Middle frontal gyrus (tissue), 1 donor: ENCODE data around the gene CCDC197.

Experiments
- DNase-seq: peaks from one replicate; pipeline ENCODE4 v3.0.0-alpha.2; 2015; ENCODE audit warnings: low spot score; ENCODE audit errors: extremely low spot score

CCDC197 gene

DNA sequence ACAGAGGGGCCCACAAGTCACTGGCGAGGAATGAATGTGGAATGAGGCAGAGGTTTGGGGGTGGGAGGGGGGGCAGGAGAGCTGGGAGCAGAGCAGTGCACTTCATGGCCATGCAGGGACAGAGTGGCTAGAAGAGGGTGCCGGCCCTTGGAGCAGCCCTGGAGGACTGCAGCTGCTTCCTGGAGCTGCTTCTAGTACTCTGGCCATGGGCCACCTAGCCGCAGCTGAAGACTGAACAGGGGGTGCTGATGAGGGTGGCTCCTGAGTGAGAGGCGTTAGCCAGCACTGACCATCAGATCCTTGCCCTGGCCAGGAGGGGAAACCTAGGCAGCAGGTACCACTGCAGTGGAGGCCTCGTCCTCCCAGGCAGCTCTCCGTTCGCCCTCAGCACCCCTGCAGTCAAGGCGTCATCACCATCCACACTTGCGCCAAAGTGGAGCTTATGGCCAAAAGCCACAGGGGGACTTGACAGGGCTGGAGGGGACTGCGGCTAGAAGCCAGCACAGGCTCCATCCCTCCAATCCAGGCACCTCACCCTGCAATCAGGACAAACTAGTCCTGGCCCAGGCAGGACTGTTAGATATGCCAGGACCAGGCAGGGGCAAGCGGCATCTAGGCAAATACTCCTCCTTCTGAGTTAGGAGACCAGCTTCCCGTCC lies 45.5 kb downstream of the CCDC197 start:
- DNase-seq = no peak

DNA sequence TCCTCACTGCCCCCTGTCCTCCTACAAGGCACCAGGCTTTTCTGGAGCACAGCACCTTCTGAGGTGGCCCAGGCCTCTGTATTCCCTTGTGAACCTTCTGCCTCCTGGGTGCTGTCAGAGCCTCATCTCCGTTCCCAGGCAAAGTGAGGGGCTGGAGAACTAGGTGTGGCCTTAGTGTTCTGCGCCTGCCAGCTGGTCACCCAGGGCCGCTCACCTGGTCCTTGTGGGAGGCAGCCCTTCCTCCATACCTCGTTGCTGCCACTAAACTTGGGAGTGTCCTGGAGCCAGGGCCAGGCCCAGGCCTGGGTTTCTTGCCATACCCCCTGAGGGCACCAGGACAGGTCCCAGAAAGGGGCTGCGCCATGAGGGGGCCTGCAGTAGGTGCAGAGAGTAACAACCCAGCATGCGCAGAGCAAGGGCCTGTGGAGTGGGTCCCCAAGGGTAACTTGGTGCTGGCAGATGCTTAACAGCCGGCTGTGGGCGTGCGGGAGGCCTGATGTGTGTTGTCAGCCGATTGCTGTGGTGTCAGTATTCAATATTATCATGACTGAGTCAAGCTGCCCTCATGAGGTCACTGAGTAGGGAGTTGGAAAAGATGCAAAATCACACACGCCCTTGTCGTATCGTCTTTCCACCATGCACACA lies 46.1 kb downstream of the CCDC197 start:
- DNase-seq = no peak

DNA sequence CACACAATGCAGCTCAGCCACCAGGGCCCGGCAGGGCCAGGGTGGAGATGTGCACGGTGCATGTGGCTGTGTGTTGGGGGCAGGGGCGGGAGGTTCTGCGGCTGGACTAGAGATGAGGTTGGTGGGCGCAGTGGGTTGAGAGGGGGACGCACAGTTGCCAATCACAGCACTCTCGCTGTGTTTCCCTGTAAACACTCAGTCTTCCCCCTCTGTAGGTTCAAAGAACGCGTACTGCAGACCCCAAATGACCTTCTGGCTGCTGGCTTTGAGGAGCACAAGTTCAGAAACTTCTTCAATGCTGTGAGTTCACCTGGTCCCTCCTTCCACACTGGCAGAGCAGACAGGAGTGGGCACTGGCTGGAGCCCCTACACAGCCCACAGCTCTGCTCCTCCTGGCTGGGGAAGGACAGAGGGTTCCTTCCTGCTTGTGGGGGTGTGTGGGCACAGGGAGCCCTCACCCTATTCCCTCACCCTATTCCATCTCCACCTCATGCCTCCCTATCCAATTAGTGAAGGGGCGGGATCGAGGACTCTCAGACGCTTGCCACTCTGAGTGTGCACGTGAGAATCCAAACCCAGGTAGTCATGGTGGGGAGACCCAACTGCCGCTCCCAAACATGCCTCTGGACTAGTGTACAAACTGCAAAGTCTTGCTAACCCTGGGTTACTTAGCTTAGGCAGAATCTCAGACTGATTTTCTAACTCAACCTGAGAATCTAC lies 46.8 kb downstream of the CCDC197 start:
- no peak for DNase-seq

DNA sequence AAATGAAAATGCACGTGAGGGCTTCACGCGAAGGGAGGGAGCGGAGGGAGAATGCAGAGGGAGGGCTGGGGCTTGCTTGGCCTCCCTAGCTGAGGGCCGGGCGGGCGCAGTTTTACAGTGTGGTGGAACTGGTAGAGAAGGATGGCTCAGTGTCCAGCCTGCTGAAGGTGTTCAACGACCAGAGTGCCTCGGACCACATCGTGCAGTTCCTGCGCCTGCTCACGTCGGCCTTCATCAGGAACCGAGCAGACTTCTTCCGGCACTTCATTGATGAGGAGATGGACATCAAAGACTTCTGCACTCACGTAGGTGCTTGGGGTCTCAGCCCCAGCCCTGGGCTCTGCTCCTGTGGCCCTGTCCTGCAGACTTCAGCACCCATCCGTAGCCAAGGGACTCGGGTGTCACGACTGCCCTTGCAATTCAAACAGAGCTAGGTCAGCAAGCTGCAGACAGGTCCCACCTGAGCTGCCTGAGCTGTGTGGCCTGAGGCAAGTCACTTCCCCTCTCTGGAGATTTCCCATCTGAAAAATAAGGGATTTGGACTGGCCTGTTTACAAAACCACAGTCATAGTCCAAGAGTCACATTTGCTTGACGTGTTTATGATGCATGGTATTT lies 47.5 kb downstream of the CCDC197 start:
- no peak for DNase-seq

DNA sequence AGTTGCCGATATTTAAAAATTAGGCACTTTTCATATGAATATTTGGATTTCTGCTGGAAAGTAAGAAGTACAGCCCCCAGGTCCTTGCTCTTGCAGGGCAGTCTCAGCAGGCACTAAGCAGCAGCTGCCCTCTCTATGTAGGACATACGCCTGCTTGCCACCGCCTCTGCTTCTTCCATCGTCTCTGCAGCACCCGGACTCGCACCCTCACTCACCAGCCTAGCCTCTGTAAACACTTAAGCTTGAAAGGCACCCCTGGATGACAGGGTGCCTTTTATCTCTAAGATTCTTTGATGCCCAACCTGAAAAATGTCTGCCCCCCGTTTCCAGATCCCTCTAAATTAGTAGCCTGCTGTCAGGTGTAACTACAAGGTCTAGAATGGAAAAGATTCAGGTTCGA lies 48.0 kb downstream of the CCDC197 start:
- DNase-seq = no peak

DNA sequence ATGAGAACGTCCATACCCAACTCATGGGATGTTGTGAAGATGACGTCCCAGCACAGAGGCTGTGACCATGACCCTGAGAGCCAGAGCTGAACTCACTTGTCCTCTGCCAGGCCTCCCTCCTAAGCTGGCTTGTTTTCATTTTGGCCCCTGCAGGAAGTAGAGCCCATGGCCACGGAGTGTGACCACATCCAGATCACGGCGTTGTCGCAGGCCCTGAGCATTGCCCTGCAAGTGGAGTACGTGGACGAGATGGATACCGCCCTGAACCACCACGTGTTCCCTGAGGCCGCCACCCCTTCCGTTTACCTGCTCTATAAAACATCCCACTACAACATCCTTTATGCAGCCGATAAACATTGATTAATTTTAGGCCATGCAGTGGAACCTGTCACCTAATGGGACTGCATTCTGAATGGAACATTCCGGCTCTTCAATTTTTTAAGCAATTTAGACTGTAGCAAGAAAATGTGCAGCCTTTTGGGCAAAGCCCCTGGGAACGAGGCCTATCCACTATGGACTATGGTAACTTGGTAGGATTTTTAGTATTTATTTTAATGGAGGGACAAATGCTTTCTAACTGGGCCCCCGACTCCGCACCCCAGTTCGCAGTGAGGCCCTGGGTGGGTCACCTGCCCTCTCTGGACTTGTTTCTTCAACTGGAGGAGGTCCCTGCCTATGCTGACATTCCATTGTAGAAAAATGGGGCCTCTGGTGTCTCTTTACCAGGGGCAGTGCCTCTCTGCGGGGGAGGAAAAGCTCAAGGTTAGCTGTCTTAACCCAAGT lies 48.7 kb downstream of the CCDC197 start:
- no peak for DNase-seq

DNA sequence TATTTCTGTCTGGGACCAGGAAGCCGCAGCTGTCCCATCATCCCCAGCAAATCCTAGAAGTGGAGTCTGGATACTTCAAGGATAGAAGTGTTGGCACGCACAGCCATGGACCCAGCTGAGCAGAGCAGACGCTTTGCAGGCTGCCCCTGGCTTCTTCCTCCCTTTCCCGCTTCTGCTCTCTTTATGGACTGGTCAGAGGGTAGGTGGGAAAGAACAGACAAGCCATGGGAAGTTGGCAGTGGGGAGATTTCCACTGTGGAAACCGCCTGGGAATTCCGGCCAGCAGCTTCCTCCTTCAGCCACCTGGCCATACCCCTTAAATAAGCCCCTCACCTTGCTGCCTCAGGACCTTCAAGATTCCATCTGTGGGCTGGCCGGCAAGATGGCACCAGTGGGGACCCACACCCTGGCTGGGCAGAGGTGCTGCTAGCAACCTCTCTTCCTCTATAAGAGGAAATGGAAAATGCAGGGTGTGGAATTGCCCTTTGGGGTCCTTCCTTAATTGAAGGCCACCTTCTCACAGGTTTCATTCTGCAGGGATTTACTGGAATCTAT lies 49.7 kb downstream of the CCDC197 start:
- DNase-seq = no peak

DNA sequence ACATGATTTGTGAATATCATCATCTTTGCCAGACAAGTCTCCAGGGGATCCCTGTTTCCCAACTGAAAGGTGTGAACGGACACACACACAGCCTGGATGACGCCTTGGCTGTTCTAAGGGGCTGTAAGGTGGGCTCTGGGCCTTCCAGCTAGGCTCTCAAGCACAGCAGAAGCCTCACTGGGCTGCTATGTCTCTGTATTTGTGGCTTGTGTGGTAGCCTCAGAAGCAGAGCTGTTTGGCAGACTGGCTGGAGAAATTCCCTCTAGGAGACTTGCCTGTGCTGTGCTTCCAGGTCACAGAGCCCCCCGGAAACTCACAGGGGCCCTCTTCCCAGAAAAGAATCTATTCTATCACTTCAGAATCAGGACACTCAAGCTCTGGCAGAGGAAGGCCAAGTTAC lies 50.5 kb downstream of the CCDC197 start:
- no peak for DNase-seq

DNA sequence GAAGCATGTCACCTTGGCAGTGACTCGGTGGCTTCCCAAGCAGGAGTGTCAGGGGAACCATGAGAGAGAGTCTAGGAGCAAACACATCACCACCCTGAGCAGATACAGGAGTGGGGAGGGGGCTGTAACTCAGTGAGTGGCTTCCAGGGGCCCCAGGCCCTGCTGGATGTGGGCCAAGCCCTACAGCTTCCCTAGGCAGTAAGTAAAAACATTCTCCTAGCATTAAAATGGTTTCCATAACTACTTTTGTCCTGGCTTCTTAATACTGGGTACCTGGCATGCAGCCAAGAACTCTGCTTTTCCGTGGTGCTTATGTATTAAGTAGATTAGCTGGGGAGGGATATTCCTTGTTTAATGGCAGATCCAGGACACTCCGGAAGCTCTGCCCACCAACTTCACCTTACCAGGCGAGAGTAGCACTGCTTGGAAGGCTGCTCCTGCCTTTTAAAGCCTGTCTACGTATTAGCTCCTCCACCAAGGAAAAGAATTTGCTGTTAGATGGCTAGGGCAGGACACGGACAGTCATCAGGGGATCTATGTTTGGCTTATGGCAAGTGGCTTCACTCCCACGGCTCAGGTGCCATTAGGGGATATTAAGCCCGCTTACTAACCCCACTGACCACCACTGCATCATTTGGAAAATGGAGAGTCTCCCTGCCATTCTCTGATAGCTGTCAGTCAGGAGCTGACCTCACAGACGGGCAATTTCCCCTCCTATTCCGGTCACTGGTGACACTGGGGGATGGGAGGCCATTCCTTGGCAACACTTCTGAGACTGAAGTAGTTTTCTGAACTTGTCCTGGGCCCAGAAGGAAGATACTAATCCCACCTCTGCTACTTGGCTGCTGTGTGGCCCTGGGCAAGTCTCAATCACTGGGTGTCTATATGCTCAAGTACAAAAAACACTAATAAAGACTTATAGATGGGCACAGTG lies 51.9 kb downstream of the CCDC197 start:
- no peak for DNase-seq

DNA sequence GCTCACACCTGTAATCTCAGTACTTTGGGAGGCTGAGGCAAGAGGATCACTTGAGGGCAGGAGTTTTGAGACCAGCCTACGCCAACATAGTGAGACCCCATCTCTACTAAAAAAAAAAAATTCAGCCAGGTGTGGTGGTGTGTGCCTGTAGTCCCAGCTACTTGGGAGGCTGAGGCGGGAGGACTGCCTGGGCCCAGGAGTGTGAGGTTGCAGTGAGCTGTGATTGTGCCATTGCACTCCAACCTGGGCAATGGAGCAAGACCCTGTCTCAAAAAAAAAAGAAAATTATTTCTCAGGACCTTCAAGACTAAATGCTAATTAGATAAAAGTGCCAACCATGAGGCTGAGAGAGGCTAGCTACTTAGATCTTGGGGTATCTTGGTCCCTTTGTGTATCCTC lies 52.5 kb downstream of the CCDC197 start:
- no peak for DNase-seq

DNA sequence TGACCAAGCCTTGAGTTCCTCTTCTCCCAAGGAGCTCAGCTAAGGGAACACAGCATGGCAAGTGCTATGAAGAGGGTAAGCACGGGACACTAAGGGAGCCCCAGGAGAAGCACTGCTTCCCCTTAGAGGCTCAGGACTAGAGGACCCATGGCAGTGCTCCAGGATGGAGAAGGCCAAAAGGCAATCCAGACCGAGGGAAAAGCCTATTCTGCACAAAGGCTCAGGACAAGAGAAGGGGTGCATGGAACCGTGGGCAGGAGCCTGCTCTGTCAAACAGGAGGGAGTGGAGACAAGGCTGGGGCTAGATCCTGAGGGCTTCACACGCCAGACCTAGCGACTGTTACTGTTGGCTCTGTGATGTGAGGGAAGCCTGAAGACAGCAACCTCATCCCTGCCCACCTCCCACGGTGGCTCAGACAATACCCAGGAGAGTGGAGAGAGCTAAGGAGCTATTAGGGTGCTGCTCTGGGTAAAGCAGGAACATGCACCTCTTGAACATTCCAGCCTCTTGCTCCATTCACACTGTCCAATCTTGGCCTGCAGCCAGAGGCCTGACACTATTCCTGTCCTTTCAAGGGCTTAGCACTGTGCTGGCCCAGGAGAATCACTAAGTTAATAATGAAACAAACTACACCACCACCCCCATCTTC lies 53.3 kb downstream of the CCDC197 start:
- DNase-seq = no peak

DNA sequence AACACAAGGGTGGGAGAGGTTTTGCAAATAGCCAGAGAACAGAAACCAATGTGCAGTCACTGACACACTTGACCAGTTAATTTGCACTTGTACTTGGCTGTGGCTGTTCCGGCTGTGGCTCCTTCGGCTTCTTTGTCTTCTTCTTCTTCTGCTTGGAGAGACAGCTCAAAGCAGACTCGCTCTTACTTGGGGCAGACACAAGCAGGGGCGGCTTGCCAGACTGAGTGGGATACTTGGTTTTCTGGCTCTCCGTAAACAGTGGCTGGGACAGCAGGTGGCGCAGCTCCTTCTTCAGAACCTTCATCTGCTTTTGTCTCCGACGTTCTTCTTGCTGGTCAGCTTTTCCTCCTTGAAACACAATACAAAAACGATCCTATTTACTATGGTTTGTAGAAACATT lies 54.0 kb downstream of the CCDC197 start:
- peak; percentile 48 for DNase-seq

DNA sequence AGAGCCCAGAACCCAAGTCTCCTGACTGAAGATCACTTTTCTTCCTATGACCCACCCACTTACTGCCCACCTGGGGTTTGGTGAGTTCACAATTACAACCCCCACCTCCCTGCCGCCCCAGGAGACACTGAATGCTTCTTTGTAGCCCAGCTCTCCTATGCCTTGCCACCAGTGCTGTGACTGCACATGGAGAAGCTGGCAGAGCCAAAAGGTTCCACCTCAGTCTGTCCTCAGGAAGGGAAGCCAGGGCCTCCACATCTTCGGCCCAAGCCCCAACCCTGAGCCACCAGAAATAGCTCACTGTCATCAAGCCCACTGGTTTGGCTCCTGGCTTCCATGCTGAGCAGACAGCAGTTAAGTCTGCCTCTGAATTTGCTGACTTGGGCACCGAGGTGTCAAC lies 54.7 kb downstream of the CCDC197 start:
- DNase-seq = no peak

DNA sequence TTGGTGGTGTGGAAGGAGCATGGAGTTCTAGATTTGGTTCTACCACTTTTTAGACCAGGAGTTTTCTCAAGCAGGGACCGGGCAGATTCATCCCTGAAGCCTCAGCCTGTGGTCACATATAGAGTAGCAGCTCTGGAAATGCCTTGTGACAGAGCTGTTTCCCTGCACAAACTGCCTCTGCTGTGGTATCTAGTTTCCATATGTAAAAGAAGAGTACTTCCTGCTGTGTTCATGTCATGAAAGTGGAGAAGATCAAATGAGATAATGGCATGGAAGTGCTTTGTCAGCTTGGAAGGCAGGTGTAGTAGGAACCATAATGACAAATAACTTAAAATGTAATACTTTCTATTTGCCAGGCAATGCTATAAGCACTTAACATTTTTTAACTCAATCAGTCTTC lies 55.1 kb downstream of the CCDC197 start:
- no peak for DNase-seq

DNA sequence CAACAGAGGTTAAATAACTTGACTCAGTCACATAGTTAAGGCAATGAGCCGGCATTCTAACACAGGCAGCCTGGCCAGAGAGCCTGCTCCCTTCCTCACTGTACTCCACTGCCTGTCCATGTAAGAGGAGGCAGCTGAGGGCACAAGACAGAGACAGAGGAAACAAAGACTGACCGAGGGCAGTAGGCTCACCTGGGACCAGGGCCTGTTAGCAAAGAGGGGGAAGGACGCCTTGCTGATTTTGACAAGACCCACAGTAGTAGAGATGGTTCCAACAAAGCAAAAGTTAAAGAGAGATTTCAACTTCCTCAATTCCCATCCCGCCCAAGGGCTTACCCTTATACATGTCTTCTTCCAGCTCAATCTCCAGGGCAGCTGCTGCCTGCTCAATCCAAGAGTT lies 55.6 kb downstream of the CCDC197 start:
- no peak for DNase-seq

DNA sequence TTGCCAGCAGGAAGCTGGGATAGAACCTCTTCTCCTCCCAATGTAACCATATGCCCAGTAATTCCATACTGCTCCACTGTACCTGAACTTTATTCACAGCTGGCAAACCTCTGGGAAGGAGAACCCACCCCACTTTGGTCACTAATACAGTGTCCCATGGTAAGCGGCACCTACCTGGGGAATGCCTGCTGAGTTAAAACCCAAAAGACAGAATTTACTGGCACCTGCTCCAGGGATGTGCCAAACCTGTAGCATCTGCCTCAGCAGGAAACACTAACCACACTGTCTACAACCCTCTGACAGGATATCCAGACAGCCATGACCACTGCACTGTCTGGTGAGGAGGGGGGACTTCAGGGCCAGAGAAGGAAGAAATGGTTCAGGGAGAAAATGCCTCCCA lies 57.3 kb downstream of the CCDC197 start:
- DNase-seq = no peak

DNA sequence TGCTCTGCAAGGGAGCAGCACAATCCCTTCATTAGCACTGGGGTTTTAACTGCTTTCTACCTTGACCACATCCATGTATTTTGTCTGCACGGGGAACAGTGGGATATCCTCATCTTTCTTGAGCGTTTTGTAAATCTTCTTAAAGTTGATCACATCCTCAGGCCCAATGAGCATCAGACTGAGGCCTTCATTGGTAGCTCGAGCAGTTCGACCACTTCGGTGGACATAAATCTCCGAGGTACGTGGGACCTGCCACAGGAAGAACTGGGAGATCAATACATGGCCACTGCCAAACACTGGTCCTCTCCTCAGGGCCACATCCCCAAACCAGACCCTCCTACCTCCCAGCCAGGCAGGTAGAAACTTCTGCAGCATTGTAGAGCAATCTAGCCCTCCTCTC lies 57.8 kb downstream of the CCDC197 start:
- no peak for DNase-seq

DNA sequence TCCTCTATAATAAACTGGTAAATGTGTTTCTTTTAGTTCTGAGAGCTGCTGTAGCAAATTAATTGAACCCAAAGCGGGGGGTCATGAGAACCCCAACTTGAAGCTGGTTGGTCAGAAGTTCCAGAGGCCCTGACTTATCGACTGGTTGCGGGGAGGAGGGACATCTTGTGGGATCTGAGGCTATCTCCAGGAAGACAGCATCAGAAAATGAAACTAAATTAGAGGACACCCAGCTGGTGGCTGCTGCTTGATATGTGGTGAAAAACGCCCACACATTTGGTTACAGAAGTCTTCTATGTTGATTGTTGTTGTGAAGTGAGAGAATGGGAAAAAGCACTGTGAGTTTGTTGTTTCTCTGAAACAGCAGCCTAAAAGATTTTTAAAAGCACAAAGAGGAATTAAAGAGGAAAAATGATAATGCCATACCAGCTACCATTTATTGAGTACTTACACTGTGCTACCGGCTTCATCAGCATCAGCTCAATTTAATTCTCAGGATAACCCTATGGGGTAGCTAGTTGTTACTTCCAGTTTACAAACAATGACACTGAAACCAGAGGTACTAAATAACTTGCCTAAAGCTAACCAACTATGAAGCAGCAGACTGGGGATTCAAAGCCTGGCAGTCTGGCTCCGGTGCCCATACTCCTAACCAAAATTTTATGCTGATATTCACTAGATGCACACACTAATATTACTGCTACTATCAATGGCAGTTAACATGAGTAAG lies 59.6 kb downstream of the CCDC197 start:
- no peak for DNase-seq

DNA sequence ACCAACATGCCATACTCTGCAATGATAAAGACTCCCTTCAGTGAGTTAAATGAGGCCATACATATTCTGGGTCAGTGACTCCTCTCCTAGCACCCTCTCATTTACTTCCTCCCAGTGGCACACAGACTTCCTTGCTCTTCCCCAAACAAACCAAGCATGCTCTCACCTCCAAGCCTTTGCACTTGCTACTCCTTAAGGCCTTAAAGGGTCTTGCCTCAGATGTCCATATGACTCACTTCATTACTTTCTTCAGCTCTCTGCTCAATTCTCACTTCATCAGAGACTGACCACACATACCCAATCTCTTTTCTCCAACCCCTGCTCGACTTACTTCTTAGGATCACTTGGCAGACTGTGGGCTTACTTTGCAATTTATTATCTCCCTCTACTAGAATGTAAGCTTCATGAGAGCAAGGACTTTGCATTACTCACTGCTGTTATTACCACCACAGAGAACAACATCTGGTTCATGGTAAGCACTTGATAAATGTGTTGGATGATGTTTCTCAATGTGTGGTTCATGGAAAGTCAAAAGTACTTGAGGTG lies 61.1 kb downstream of the CCDC197 start:
- no peak for DNase-seq
